Caco-2 (cell line): ENCODE results near the gene IDH3G. TPM values are rescaled to one million over a fixed set of nuclear protein-coding genes. Genes with fewer than 3 reads are reported as not detected.

Experiments
- BruUV-seq: library from RNA; stranded (reverse); fragments of 400-500 nt; replicated peaks from 2 replicates; lab custom pipeline; 2021; lab: Mats Ljungman, UMichigan
- CTCF ChIA-PET: fragments of 300-600 bp; sonication (Branson Sonifier 250); formaldehyde crosslinking; loops from one replicate; lab custom pipeline; 2022; ENCODE audit warnings: antibody characterized with exemption; lab: Charles Lee
- POLR2A ChIA-PET: fragments of 300-600 bp; sonication (Branson Sonifier 250); formaldehyde crosslinking; loops from one replicate; lab custom pipeline; 2022; ENCODE audit warnings: antibody characterized with exemption; lab: Charles Lee
- DNase-seq, 2 experiments: peaks; one replicate each; pipeline versions ENCODE4 v3.0.0 to v3.0.0-alpha.2; 2020 to 2022
- H3K27me3 ChIP-seq: replicated peaks from 2 replicates; pipeline ENCODE4 v1.6.0; 2011; ENCODE audit warnings: low read length; ENCODE audit not compliant: control insufficient read depth, insufficient read depth
- H3K36me3 ChIP-seq: 2 replicates; pipeline ENCODE4 v1.5.1; 2011; ENCODE audit warnings: low read length; ENCODE audit not compliant: control insufficient read depth, insufficient read depth
- H3K4me1 ChIP-seq: fragments of 250-450 bp; sonication (Bioruptor Pico); 2 replicates; pipeline ENCODE4 v1.5.1; 2020; ENCODE audit warnings: mild to moderate bottlenecking
- H3K4me3 ChIP-seq: 2 replicates; pipeline ENCODE4 v1.5.1; 2011; ENCODE audit warnings: low read depth, mild to moderate bottlenecking, control low read depth, low read length
- H3K9me3 ChIP-seq: fragments of 250-450 bp; sonication (Bioruptor Pico); 2 replicates; pipeline ENCODE4 v1.5.1; 2020; ENCODE audit warnings: mild to moderate bottlenecking, moderate library complexity
- H3K27ac Mint-ChIP-seq: one replicate; pipeline ENCODE4 v1.8.0; 2022; ENCODE audit warnings: mixed read lengths; ENCODE audit not compliant: unreplicated experiment
- H3K27me3 Mint-ChIP-seq: one replicate; pipeline ENCODE4 v1.8.0; 2022; ENCODE audit warnings: mixed read lengths; ENCODE audit not compliant: insufficient read depth, unreplicated experiment
- H3K36me3 Mint-ChIP-seq: one replicate; pipeline ENCODE4 v1.8.0; 2022; ENCODE audit warnings: mild to moderate bottlenecking, mixed read lengths; ENCODE audit not compliant: insufficient read depth, unreplicated experiment
- H3K4me1 Mint-ChIP-seq: one replicate; pipeline ENCODE4 v1.8.0; 2022; ENCODE audit warnings: low read depth, mixed read lengths; ENCODE audit not compliant: unreplicated experiment
- H3K4me3 Mint-ChIP-seq: one replicate; pipeline ENCODE4 v1.8.0; 2022; ENCODE audit warnings: mild to moderate bottlenecking, moderate library complexity, mixed read lengths; ENCODE audit not compliant: unreplicated experiment
- H3K9me3 Mint-ChIP-seq: one replicate; pipeline ENCODE4 v1.8.0; 2022; ENCODE audit warnings: mixed read lengths; ENCODE audit not compliant: unreplicated experiment
- CTCF ChIP-seq, 2 experiments: fragments of 200-600 bp in 1 of 2; IDR thresholded peaks; 1 replicate in 1 of 2; 2 replicates in 1 of 2; pipeline versions ENCODE4 v1.5.1 to v1.8.0; 2011 to 2022; ENCODE audit warnings: antibody characterized with exemption in 1 of 2, control low read depth in 1 of 2, inconsistent platforms in 1 of 2, low read depth in 1 of 2, low read length in 1 of 2, mild to moderate bottlenecking in 1 of 2, moderate library complexity in 1 of 2; ENCODE audit not compliant: insufficient read depth in 1 of 2, severe bottlenecking in 1 of 2, unreplicated experiment in 1 of 2
- intact Hi-C: fragments of 100-400 bp; cut with micrococcal nuclease; formaldehyde crosslinking; loops from one replicate; pipeline ENCODE4 v1.10.0; 2022; ENCODE audit not compliant: unreplicated experiment
- total RNA-seq: library from RNA; stranded (reverse); gene quantifications from 2 replicates; pipeline ENCODE4 v1.2.3, GENCODE V29; 2022

IDH3G gene
- total RNA-seq, 1 experiment from 2014 or later: 53.3 TPM

GRCh38 chrX:153792368-153792767 lies 1.8 kb downstream of the IDH3G start:
- Mint-ChIP-seq H3K27ac (no peak overlapping the region), H3K4me3 (peak overlapping the region; percentile 90), H3K36me3 (peaks cover 11% of the 10 kb centered on the region), H3K9me3 (no peaks in the 10 kb centered on the region), H3K27me3 (no peaks in the 10 kb centered on the region), H3K4me1 (no peaks in the 10 kb centered on the region)
- POLR2A ChIA-PET: no interaction called here
- TF ChIP-seq CTCF (IDR thresholded peaks at IDR 0.05; ENCODE audit: insufficient read depth in 1 of 2, low read depth in 1 of 2, low read length in 1 of 2, severe bottlenecking in 1 of 2, unreplicated experiment in 1 of 2): no peak
- CTCF ChIA-PET: no interaction called here
- no peak for DNase-seq
- intact Hi-C loops: loop anchor here (5.0 to 10.0 kb wide), 3 partner anchors 70 to 580 kb away; partner anchors contain the start of genes ABCD1, ARHGAP4, BCAP31 and FLNA
- H3K36me3 ChIP-seq: no peaks in the 10 kb centered on the region
- no peak overlapping the region for H3K4me3 ChIP-seq
- no TSS peak for BruUV-seq
- H3K9me3 ChIP-seq: no peaks in the 10 kb centered on the region
- H3K4me1 ChIP-seq: 0 out of 2 replicates have a peak, but pooled peaks cover 4% of the 10 kb centered on the region
- no peaks in the 10 kb centered on the region for H3K27me3 ChIP-seq

- TF ChIP-seq CTCF (IDR thresholded peaks at IDR 0.05; ENCODE audit: insufficient read depth in 1 of 2, low read depth in 1 of 2, low read length in 1 of 2, severe bottlenecking in 1 of 2, unreplicated experiment in 1 of 2): no peak
- no peaks in the 10 kb centered on the region for H3K27me3 ChIP-seq
- no peaks in the 10 kb centered on the region for H3K9me3 Mint-ChIP-seq
- H3K27me3 Mint-ChIP-seq: no peaks in the 10 kb centered on the region
- no peak for DNase-seq
- H3K9me3 ChIP-seq: no peaks in the 10 kb centered on the region
- no peaks in the 10 kb centered on the region for H3K36me3 ChIP-seq
- CTCF ChIA-PET: no interaction called here
- no peak overlapping the region for H3K4me3 ChIP-seq
- intact Hi-C loops: loop anchor here (5.0 to 10.0 kb wide), 3 partner anchors 69 to 581 kb away; partner anchors contain the start of genes ABCD1, ARHGAP4, BCAP31 and FLNA
- no peak overlapping the region for H3K27ac Mint-ChIP-seq
- H3K4me3 Mint-ChIP-seq: no peak overlapping the region
- POLR2A ChIA-PET: interaction anchor here (0.6 kb wide), 1 partner anchor 580 kb away, joined by 3 read pairs; no protein-coding TSS in a partner anchor
- H3K4me1 Mint-ChIP-seq: no peaks in the 10 kb centered on the region
- no TSS peak for BruUV-seq
- H3K36me3 Mint-ChIP-seq: peaks cover 11% of the 10 kb centered on the region
- H3K4me1 ChIP-seq: 0 out of 2 replicates have a peak, but pooled peaks cover 4% of the 10 kb centered on the region
Observed at GRCh38 chrX:153791104-153791852, 2.9 kb downstream of the IDH3G start.

GRCh38 chrX:153789654-153790053 lies 4.5 kb downstream of the IDH3G start:
- no peaks in the 10 kb centered on the region for H3K4me1 Mint-ChIP-seq
- intact Hi-C loops: loop anchor here (5.0 to 10.0 kb wide), 3 partner anchors 67 to 583 kb away; partner anchors contain the start of genes ABCD1, ARHGAP4, BCAP31 and FLNA
- H3K9me3 Mint-ChIP-seq: no peaks in the 10 kb centered on the region
- ChIA-PET CTCF (no interaction called here), POLR2A (interaction anchor here (0.5 kb wide), 1 partner anchor 31 kb away, joined by 8 read pairs; no protein-coding TSS in a partner anchor)
- H3K27ac Mint-ChIP-seq: no peak overlapping the region
- no peaks in the 10 kb centered on the region for H3K27me3 Mint-ChIP-seq
- BruUV-seq: no TSS peak
- TF ChIP-seq CTCF (IDR thresholded peaks at IDR 0.05; ENCODE audit: insufficient read depth in 1 of 2, low read depth in 1 of 2, low read length in 1 of 2, severe bottlenecking in 1 of 2, unreplicated experiment in 1 of 2): no peak
- Histone ChIP-seq H3K4me1 (0 out of 2 replicates have a peak, but pooled peaks cover 4% of the 10 kb centered on the region), H3K27me3 (no peaks in the 10 kb centered on the region), H3K4me3 (no peak overlapping the region), H3K36me3 (no peaks in the 10 kb centered on the region), H3K9me3 (no peaks in the 10 kb centered on the region)
- peaks cover 6% of the 10 kb centered on the region for H3K36me3 Mint-ChIP-seq
- DNase-seq: no peak
- no peak overlapping the region for H3K4me3 Mint-ChIP-seq
